ENCODE data around the gene UGT2B11.
"Not testable (repeated sequence)": the region's sequence is repeated elsewhere in the genome, so short reads cannot be mapped to it uniquely, and the experiment has no call there.

UGT2B11 gene

DNA sequence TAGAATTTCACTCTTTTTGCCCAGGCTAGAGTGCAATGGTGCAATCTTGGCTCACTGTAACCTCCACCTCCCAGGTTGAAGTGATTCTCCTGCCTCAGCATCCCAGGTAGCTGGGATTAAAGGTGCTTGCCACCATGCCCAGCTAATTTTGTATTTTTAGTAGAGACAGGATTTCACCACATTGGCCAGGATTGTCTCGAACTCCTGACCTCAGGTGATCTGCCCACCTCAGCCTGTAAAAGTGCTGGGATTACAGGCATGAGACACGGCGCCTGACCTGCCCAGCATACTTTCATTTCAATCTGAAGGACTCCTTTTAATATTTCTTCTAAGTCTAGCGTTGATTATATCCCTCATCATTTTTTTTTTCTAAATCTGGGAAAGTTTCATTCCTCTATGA is 45.4 kb downstream of the UGT2B11 start:
- not testable (repeated sequence) for DNase-seq (ENCODE audit: low spot score)

GRCh38 chr4:69167300-69167699 is 47.2 kb downstream of the UGT2B11 start:
- no peak for DNase-seq (ENCODE audit: low spot score)

DNA sequence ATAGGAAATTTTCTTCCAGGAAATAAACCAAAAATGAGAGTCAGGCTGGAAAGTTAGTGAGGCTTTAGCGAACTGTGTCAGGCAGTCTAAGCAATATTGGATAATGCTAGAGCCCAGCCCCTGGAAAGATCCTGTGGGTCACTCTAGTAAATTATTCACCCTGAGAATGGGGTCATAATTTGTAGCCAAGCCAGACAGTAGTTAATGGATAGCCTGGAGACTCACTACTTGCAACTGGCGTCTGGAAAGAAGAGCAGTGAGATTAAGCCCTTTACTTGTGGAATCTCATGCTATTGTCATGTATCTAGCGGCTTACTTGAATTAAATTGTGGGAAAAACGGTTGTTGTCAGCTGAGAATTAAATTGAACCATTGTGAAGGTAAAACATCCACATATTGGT is 48.2 kb downstream of the UGT2B11 start:
- DNase-seq (ENCODE audit: low spot score), result not testable (repeated sequence)

GRCh38 chr4:69165707-69166106 is 48.8 kb downstream of the UGT2B11 start:
- DNase-seq (ENCODE audit: low spot score), result not testable (repeated sequence)

- DNase-seq (ENCODE audit: low spot score), result peak; percentile 2
Observed at GRCh38 chr4:69156913-69157312, 57.6 kb downstream of the UGT2B11 start.

- no peak for DNase-seq (ENCODE audit: low spot score)
Observed at GRCh38 chr4:69154021-69154420, 60.5 kb downstream of the UGT2B11 start.
